HG03045 (cell line): ENCODE measurements around the gene KIF5C.

ENCODE experiments used
- ATAC-seq: cut with Tn5 transposase; IDR thresholded peaks from one replicate; pipeline ENCODE4 v1.9.1; 2021; ENCODE audit warnings: mild to moderate bottlenecking, moderate library complexity; ENCODE audit not compliant: unreplicated experiment

KIF5C gene

GRCh38 chr2:148887350-148888002, 12.4 kb downstream of the KIF5C start:
- ATAC-seq = no peak

DNA sequence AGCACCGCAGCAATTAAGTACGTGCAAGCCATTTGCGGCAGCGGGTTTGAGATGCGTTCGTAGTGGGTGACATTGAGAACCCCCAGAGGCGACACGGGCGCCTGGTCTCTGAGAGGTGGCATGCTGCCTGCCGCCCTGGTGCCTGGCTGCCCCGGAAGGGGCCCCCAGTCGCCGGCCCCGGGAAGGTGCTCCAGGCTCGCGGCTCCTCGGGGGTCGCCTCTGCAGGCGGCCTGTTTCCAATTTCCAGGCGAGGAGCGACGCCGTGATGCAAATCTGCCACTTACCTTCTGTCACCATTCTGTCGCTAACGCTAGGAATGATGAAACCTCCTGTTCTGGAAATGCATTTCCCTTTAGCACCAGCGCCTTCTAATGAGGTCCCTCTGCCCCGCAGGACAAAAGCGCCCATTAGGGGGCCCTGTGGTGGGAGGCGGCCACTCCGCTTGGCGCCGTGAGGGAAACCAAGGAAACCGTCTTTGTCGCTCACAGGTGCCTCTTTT, 13.0 kb downstream of the KIF5C start:
- no peak for ATAC-seq

GRCh38 chr2:148888986-148889385, 14.0 kb downstream of the KIF5C start:
- no peak for ATAC-seq

DNA sequence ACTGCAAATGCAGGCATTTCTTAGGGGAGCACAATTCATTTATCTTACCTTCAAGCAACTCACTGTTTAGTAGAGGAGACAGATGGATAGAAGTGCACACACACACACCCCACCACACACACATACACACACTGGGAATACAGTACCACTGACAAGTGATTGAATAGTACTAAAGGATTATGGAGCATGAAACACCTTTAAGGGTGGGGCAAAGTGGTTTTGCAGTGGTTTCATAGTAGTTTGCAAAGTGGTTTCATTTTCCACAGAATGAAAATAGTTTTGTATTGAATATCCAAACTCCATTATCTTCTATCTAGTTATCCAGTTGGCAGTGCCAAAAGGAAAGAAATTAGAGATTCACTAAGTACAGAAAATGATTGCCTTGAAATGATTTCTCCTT, 18.9 kb downstream of the KIF5C start:
- ATAC-seq = no peak

GRCh38 chr2:148896136-148896535, 21.1 kb downstream of the KIF5C start:
- ATAC-seq = no peak

GRCh38 chr2:148899638-148900318, 24.8 kb downstream of the KIF5C start:
- ATAC-seq = no peak

- no peak for ATAC-seq
Observed at GRCh38 chr2:148900350-148900837, 25.4 kb downstream of the KIF5C start.

- no peak for ATAC-seq
Observed at GRCh38 chr2:148901142-148901541, 26.1 kb downstream of the KIF5C start.

- ATAC-seq = no peak
Observed at GRCh38 chr2:148902798-148903197, 27.8 kb downstream of the KIF5C start.

- ATAC-seq = no peak
Observed at GRCh38 chr2:148903294-148903693, 28.3 kb downstream of the KIF5C start.

GRCh38 chr2:148903979-148904378, 29.0 kb downstream of the KIF5C start:
- ATAC-seq = no peak

GRCh38 chr2:148906124-148906523, 31.1 kb downstream of the KIF5C start:
- no peak for ATAC-seq

DNA sequence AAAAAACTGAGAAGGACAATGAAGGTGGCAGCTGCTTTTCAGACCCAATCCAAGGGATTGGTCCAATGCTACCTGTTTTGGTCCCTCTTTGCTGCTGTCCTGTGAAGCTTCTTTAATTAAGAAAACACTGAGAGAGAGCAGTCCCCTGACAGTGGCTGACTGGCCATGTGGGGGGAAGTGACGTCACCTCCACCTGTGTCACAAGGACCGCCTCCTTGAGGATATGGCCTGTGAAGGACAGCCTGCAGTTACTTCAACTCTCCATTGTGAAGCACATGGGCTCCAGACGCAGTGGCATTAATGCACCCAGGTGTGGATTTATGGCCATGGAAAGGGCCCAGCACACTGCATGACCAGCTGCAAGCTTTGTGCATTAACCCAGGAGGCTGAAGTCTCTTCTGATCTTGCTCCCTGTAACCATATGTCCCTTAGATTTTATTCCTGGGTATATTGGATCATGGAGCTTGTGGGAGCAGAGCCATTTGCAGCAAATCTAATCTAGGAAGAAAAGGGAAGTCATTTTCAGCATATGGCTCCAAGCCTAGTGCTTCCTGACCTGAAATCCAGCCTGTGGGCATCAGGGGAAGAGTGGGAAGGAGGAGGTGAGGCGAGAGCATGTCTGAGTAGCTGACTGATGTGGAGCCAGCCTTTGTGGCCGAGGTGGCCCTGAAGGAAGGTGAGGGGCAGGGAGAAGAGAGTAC, 32.2 kb downstream of the KIF5C start:
- no peak for ATAC-seq

DNA sequence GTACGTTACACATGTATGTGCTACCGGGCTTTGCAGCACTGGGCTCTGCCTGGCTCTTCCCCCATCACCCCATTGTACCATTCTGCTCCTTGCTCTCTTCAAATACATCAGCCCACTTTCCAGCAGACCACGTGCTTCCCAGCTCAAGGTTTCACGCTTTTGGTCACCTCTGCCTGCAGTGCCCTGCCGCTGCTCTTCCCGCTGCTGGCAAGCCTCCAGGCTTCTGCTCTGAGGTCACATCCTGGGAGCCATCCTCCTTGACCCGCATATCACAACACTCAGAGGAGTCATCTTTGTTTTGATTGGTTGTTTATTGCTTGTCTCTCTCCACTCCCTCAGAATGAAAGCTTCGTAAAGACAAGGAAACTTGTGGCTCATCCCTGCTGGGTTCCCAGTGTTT, 34.1 kb downstream of the KIF5C start:
- no peak for ATAC-seq

DNA sequence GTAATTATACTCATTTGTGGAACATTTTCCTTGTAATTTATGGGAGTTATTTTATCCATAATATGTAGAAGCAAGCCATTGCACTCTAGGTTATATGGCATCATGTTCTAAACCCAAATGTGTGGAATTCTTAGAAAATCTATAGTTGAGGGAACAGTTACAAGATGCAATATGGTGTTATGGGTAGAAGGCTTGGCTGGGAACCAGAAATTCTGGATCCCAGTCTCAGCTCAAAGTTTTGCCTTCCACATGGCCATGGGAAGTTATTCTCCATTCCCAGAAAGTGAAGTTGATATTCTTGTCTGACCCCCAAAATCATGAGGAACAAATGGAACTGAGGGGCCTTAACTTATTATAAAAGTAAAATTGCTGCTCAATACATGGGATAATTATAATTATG, 38.0 kb downstream of the KIF5C start:
- ATAC-seq = no peak

DNA sequence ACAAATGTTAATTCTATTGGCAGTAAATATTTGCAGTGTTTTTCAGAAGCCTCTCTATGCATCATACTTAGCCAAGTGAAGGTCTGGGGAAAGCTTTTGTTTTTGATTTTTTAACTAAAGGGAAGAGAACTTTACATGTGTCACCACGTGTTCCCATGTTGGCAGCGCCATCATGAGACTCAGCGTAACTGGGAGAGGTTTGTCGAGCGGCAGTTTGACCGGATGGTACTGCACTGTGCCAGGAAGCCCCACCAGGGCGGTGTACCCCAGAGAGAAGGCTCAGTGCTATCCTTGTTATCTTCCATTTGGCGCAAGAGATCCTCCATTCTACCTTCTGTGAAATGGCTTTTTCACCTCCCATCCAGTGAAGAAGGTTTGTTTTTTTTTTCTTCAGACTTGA, 38.5 kb downstream of the KIF5C start:
- no peak for ATAC-seq

DNA sequence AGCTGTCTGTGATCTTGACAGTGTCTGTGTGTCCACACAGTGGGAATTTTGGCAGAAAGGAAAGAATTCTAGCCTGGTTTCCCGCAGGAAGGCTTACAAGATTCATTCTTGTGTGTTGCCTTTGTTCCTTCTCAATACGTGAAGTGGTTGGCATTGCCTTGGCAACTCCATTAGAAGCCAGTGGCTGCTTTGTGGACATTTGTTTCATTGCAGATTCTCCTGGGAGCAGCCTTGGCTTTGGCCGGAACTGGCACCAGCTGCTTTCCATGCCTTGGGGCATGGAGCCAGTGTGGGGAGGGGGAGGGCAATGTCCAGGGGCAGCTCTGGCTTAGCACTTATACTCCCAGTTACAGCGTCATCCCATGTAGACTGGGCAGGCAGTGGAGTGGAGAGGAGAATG, 39.4 kb downstream of the KIF5C start:
- ATAC-seq = no peak

- no peak for ATAC-seq
Observed at GRCh38 chr2:148917431-148917830, 42.4 kb downstream of the KIF5C start.

- no peak for ATAC-seq
Observed at GRCh38 chr2:148918554-148918953, 43.5 kb downstream of the KIF5C start.

- ATAC-seq = no peak
Observed at GRCh38 chr2:148920559-148920958, 45.5 kb downstream of the KIF5C start.

DNA sequence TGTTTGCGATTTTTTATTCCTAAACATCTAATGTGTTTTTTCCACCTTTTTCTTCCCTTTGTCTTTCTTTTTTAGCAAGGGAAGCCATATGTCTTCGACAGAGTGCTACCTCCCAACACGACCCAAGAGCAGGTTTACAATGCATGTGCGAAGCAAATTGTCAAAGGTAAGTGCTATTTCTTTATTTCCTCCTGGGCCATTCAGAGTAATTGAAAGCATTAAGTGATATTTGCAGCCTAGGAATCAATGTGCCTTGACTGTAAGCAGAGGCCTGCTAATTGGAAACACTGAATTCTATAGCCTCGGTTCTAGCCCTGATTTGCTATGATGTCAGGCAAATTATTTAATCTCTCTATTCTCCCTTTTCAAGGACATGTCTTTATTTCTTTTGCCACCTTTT, 47.0 kb downstream of the KIF5C start:
- no peak for ATAC-seq
